Measurements from ENCODE around the gene DLG5.

Gene DLG5

GRCh38 chr10:77744245-77744644, 182.3 kb downstream of the DLG5 start:
- TF ChIP-seq, protein P1, sequence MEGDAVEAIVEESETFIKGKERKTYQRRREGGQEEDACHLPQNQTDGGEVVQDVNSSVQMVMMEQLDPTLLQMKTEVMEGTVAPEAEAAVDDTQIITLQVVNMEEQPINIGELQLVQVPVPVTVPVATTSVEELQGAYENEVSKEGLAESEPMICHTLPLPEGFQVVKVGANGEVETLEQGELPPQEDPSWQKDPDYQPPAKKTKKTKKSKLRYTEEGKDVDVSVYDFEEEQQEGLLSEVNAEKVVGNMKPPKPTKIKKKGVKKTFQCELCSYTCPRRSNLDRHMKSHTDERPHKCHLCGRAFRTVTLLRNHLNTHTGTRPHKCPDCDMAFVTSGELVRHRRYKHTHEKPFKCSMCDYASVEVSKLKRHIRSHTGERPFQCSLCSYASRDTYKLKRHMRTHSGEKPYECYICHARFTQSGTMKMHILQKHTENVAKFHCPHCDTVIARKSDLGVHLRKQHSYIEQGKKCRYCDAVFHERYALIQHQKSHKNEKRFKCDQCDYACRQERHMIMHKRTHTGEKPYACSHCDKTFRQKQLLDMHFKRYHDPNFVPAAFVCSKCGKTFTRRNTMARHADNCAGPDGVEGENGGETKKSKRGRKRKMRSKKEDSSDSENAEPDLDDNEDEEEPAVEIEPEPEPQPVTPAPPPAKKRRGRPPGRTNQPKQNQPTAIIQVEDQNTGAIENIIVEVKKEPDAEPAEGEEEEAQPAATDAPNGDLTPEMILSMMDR (IDR thresholded peaks at IDR 0.05): no peak

DNA sequence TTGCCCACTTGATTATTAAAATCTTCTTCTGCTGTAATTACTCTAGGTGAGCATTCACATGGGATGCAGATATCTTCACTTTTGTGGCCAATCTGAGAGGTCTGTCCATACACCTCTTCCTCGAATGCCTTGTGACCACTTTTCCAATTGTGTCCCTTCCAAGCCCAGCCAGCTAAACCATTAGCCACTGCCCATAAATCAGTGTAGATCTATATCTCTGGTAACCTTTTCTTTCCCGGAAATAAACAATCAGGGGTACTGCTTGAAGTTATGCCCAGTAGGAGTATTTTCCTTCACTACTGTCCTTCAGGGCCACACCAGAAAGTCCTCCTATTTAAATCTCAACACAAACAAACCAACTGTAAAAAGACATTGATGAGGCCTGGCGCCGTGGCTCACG, 184.4 kb downstream of the DLG5 start:
- TF ChIP-seq, protein P1 (IDR thresholded peaks at IDR 0.05): no peak

DNA sequence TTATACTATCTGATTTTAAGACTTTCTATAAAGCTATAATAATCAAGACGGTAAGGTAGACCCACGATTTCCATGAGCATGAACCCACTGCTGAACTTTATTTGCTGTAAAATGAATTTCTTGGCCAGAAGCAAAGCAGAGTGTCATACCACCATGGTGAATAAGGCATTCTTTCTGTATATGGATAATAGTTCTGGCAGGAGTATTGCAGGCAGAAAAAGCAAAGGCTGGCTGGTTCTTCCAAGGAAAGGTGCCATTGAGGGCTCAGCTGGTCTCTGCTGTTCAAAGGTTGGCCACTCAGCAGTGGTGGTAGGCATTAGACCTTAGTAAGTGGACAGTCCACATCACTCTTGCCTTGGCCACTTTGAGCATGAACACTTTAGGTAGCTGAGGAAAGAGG, 184.8 kb downstream of the DLG5 start:
- TF ChIP-seq, protein P1 (IDR thresholded peaks at IDR 0.05): no peak
